ENCODE measurements around the gene SIN3A.
"Not testable (repeated sequence)": the region's sequence is repeated elsewhere in the genome, so short reads cannot be mapped to it uniquely, and the experiment has no call there.

Gene SIN3A

DNA sequence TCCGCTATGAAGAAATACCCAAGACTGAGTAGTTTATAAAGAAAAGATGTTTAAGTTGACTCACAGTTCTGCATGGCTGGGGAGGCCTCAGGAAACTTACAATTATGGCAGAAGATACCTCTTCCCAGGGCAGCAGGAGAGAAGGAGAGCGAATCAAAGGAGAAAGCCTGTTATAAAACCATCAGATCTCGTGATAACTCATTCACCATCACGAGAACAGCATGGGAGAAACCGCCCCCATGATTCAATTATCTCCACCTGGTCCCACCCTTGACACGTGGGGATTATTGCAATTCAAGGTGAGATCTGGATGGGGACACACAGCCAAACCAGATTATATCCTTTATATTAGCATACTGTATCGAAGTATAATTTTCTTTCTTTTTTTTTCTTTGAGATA lies 119.4 kb downstream of the SIN3A start:
- DNase-seq = not testable (repeated sequence)

DNA sequence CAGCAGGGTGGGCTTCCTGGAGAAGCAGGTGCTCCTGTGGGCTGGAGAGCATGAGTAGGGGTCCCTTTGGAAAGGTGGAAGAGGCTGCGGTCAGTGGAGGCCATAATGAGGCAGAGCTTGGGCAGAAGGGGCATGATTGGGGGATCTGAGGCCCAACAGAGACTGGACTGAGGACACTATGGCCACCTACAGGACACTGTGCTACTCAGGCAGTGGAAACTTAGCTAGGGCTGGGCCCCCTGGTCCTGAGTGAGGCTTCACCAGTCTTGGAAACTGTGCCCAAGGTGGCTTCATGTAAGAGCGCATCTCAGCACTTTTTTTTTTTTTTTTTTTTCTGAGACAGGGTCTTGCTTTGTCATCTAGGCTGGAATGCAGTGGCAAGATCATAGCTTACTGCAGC lies 121.9 kb downstream of the SIN3A start:
- no peak for DNase-seq

DNA sequence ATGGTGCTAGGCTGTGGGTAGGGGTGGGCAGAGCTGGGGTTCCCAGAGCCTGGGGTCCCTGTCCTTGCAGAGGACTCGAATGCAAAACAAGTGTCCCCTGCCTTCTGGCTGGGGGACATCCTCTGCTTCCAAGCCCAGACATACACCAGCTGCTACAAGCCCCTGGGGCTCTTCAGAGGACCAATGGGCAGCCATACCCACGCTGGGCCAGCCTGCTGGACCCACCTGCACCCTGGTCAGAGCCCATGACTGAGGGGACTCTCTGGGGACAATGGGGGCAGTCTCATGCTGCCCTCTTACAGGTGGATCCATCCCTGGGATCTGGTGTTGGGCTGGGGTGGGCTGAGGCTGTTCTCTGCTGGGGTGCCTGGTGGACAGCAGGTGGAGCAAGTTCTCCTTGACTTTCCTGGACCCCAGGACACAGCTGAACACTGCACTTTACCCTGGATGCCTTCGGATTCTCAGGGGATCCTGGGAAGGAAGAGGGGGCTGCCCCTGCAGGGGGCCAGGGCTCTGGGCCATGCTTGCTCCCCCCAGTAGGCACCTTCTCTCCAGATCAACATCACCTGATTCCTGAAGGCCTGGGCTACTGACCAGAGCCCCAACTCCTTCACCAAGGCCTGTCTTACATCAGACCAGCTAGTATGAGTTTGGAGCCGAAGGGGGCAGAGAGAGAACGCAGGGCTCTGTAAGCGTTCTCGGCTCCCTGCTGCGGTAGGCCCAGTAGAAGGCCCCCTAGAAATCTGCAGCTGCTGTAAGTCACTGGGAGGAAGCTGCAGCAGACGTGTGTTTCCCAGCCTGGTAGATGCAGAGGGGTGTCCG lies 122.8 kb downstream of the SIN3A start:
- DNase-seq = no peak

DNA sequence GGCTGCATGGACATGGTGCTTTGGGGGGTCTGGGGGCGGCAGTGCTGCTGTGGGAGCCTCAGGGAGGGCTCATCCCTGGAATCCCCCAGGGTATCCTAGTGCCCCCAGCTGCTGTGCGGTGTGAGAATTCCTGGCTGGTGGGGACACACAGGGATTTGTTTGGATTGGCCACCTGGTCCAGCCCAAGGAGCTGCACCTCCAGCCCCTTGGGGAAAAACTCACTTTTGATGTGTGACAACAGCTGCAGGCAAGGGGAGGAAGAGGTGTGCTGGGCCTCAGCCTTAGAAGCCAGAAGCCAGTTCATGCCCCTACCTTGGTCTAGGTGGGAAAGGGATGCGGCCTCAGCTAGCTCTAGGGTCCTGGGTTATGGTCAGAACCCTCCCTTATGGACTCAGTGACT lies 124.0 kb downstream of the SIN3A start:
- DNase-seq = no peak

- no peak for DNase-seq
Measured at GRCh38 chr15:75327005-75327404, 124.5 kb downstream of the SIN3A start.

- no peak for DNase-seq
Measured at GRCh38 chr15:75325922-75326321, 125.6 kb downstream of the SIN3A start.

GRCh38 chr15:75321711-75322110 lies 129.8 kb downstream of the SIN3A start:
- no peak for DNase-seq
